Endothelial cell of umbilical vein (primary cell): ENCODE measurements around the gene KIFAP3. TPM values are rescaled to one million over a fixed set of nuclear protein-coding genes. Genes with fewer than 3 reads are reported as not detected.
"Not testable (repeated sequence)": the region's sequence is repeated elsewhere in the genome, so short reads cannot be mapped to it uniquely, and the experiment has no call there.

Experiments
- BruUV-seq: library from RNA; stranded (reverse); fragments of 400-500 nt; replicated peaks from 2 replicates; lab custom pipeline; 2021; lab: Mats Ljungman, UMichigan
- CTCF ChIA-PET: fragments of 300-600, 350-600 bp; sonication (Branson Sonifier 250); formaldehyde crosslinking; loops from one replicate; lab custom pipeline; 2021; ENCODE audit warnings: antibody characterized with exemption, inconsistent platforms; lab: Charles Lee
- POLR2A ChIA-PET: fragments of 300-600, 350-600 bp; sonication (Branson Sonifier 250); formaldehyde crosslinking; loops from one replicate; lab custom pipeline; 2021; ENCODE audit warnings: antibody characterized with exemption, inconsistent platforms; lab: Charles Lee
- DNase-seq: peaks from one replicate; pipeline ENCODE4 v3.0.0-alpha.2; 2011; ENCODE audit warnings: low read depth, low spot score
- FAIRE-seq: peaks from 2 replicates; lab custom pipeline; 2011; peaks lifted over from hg19 to GRCh38; lab: Jason Lieb, UNC
- H2AFZ ChIP-seq: 2 replicates; pipeline ENCODE4 v1.6.0; 2012; ENCODE audit warnings: low read depth, low read length, control low read depth, inconsistent platforms
- H3K27ac ChIP-seq: 2 replicates; pipeline ENCODE4 v1.5.1; 2011; ENCODE audit warnings: low read depth, mild to moderate bottlenecking, control low read depth, low read length, moderate library complexity; ENCODE audit not compliant: insufficient read depth
- H3K27me3 ChIP-seq, 2 experiments: 2 replicates each; pipeline versions ENCODE4 v1.6.0 to v1.6.1; 2011; ENCODE audit warnings: low read length in 2 of 2, mixed read lengths in 1 of 2; ENCODE audit not compliant: control insufficient read depth in 2 of 2, insufficient read depth in 2 of 2
- H3K36me3 ChIP-seq, 2 experiments: 2 replicates in 1 of 2; 3 replicates in 1 of 2; pipeline ENCODE4 v1.5.1; 2011; ENCODE audit warnings: low read length in 2 of 2, mild to moderate bottlenecking in 1 of 2, moderate library complexity in 1 of 2; ENCODE audit not compliant: control insufficient read depth in 2 of 2, insufficient read depth in 2 of 2; ENCODE audit errors: extremely low read depth in 1 of 2
- H3K4me1 ChIP-seq: 3 replicates; pipeline ENCODE4 v1.5.1; 2011; ENCODE audit warnings: mild to moderate bottlenecking, low read length; ENCODE audit not compliant: control insufficient read depth, insufficient read depth; ENCODE audit errors: extremely low read depth
- H3K4me2 ChIP-seq: 2 replicates; pipeline ENCODE4 v1.6.1; 2011; ENCODE audit warnings: low read length, control low read depth, mixed read lengths; ENCODE audit not compliant: insufficient read depth
- H3K4me3 ChIP-seq, 3 experiments: fragments of 200-600 bp in 1 of 3; sonication (generic), shearing (Covaris generic) in 1 of 3; replicated peaks in 1 of 3; 2 replicates each; pipeline ENCODE4 v1.5.1; 2011 to 2016; ENCODE audit warnings: control low read depth in 3 of 3, low read length in 3 of 3, mild to moderate bottlenecking in 2 of 3, inconsistent platforms in 1 of 3, low read depth in 1 of 3, moderate library complexity in 1 of 3; ENCODE audit not compliant: insufficient read depth in 1 of 3
- H3K79me2 ChIP-seq: 2 replicates; pipeline ENCODE4 v1.6.0; 2012; ENCODE audit warnings: low read length, inconsistent platforms; ENCODE audit not compliant: control insufficient read depth, insufficient read depth
- H3K9ac ChIP-seq: replicated peaks from 2 replicates; pipeline ENCODE3; 2011; ENCODE audit warnings: low read length, control low read depth; ENCODE audit not compliant: insufficient read depth; ENCODE audit errors: extremely low read depth
- H3K9me1 ChIP-seq: replicated peaks from 3 replicates; pipeline ENCODE4 v1.6.0; 2011; ENCODE audit warnings: mild to moderate bottlenecking, low read length; ENCODE audit not compliant: control insufficient read depth, insufficient read depth; ENCODE audit errors: extremely low read depth
- H3K9me3 ChIP-seq: replicated peaks from 2 replicates; pipeline ENCODE4 v1.5.1; 2012; ENCODE audit warnings: low read length, inconsistent platforms; ENCODE audit not compliant: control insufficient read depth, insufficient read depth
- H4K20me1 ChIP-seq: replicated peaks from 2 replicates; pipeline ENCODE3; 2011; ENCODE audit warnings: mild to moderate bottlenecking, low read length; ENCODE audit not compliant: control insufficient read depth, insufficient read depth; ENCODE audit errors: extremely low read depth
- EZH2 ChIP-seq: IDR thresholded peaks from 2 replicates; pipeline ENCODE4 v1.6.1; 2012; ENCODE audit warnings: borderline replicate concordance, low read depth, mild to moderate bottlenecking, moderate library complexity, low read length, inconsistent platforms; ENCODE audit not compliant: severe bottlenecking
- FOS ChIP-seq: IDR thresholded peaks from 2 replicates; pipeline ENCODE4 v1.6.1; 2011; ENCODE audit warnings: mild to moderate bottlenecking, low read length, moderate library complexity, borderline replicate concordance; ENCODE audit not compliant: insufficient read depth
- GATA2 ChIP-seq: IDR thresholded peaks from 2 replicates; pipeline ENCODE4 v1.7.0; 2011; ENCODE audit warnings: low read depth, mild to moderate bottlenecking, moderate library complexity, mixed read lengths, low read length; ENCODE audit not compliant: insufficient read length, insufficient read depth
- JUN ChIP-seq: IDR thresholded peaks from 2 replicates; pipeline ENCODE4 v1.6.1; 2011; ENCODE audit warnings: borderline replicate concordance, low read depth; ENCODE audit not compliant: insufficient read length, insufficient read depth
- MYC ChIP-seq: IDR thresholded peaks from one replicate; pipeline ENCODE4 v1.6.1; 2011; ENCODE audit warnings: mild to moderate bottlenecking, low read depth, low read length
- POLR2A ChIP-seq: IDR thresholded peaks from 2 replicates; pipeline ENCODE4 v1.6.1; 2012; ENCODE audit warnings: low read depth, mild to moderate bottlenecking, control low read depth, low read length
- POLR2AphosphoS5 ChIP-seq: IDR thresholded peaks from 2 replicates; pipeline ENCODE4 v1.6.1; 2012; ENCODE audit warnings: low read depth, mild to moderate bottlenecking, control low read depth, low read length, moderate library complexity; ENCODE audit not compliant: insufficient read depth
- dilution Hi-C: fragments of 300-500 bp; cut with MboI; formaldehyde crosslinking; loops from one replicate; pipeline ENCODE4 v1.15.0; 2019; ENCODE audit warnings: low sequenced_read_pairs; ENCODE audit not compliant: extremely low pct_ligation_motif_present
- intact Hi-C: fragments of 100-400 bp; cut with micrococcal nuclease; formaldehyde crosslinking; loops from one replicate; pipeline ENCODE4 v1.10.0; 2022
- polyA plus RNA-seq, 4 experiments: library from polyadenylated mRNA; depleted of rRNA in 3 of 4; stranded (reverse) in 3 of 4; unstranded in 1 of 4; fragments of >200 nt; gene quantifications; 2 replicates each; pipeline versions ENCODE4 v1.2.1 to v1.2.3, GENCODE V29; 2011 to 2012; ENCODE audit warnings: missing spikeins in 1 of 4
- total RNA-seq: library from RNA; stranded (reverse); gene quantifications from 2 replicates; pipeline ENCODE4 v1.2.3, GENCODE V29; 2021
- TF ChIP-seq, protein P1 (sequence below): IDR thresholded peaks from 2 replicates; pipeline ENCODE4 v1.6.1; 2011; ENCODE audit not compliant: insufficient read depth, insufficient read length
- TF ChIP-seq, protein P2 (sequence below), 2 donors: IDR thresholded peaks; 1 replicate in 1 of 2; 2 replicates in 1 of 2; pipeline ENCODE4 v1.5.1; 2011; ENCODE audit warnings: low read length in 2 of 2, mild to moderate bottlenecking in 2 of 2, moderate library complexity in 2 of 2, control low read depth in 1 of 2, inconsistent platforms in 1 of 2, low read depth in 1 of 2; ENCODE audit not compliant: insufficient read depth in 1 of 2; ENCODE audit errors: extremely low read depth in 1 of 2

The KIFAP3 gene
- total and polyA plus RNA-seq, 2 donors (not counting 3 experiments of a cell fraction or from before 2014, with no cell fraction given): 6.4 to 17.5 TPM

DNA sequence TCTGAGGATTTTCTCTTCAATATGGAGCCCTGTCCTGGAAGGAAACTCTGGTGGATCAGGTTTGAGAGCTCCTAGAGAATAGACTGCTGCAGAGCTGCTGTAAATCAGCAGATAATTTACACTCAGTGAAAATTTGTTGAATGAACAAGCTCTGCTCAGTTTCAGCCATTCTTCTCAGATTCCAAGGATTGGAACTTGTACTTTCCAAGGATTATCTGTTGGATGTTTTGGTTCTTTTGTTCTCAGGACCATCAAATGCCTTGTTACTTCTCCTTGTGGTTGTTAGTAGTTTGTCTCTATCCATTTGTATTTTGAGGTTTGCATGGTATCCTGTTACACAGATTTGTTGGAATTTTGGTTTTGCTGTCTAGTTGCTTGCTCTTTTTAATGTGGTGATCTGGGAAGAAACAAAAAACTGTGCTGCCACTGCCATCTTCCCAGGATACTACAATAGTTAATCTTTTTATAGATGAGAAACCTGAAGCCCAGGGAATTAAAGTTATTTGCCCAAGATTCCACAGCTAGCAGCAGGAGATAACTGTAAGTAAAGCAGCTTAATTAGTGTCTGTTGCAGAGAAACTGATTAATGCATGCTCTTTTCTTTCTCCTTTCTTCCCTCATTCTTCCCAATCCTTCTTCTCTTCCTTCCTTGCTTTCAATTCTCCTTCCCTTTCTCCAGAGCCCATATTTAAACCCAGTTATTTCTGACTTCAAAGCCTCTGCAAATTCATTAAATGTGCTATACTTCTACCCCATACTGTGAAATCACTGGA is 21.7 kb upstream of the KIFAP3 start:
- no peak overlapping the region for H2AFZ ChIP-seq
- H3K27ac ChIP-seq: no peak overlapping the region
- H3K9me1 ChIP-seq: no peaks in the 10 kb centered on the region
- no peaks in the 10 kb centered on the region for H3K36me3 ChIP-seq
- no TSS peak for BruUV-seq
- no peak overlapping the region for H3K9ac ChIP-seq
- no peaks in the 10 kb centered on the region for H3K4me1 ChIP-seq
- dilution Hi-C loops: no loop called here
- H3K4me2 ChIP-seq: no peak overlapping the region
- CTCF ChIA-PET: interaction anchor here (0.9 kb wide), 1 partner anchor 10 kb away, joined by 3 read pairs; no protein-coding TSS in a partner anchor
- FAIRE-seq (no peak), DNase-seq (no peak)
- intact Hi-C loops: no loop called here
- TF ChIP-seq GATA2: no peak
- TF ChIP-seq POLR2A: no peak
- no peak for TF ChIP-seq POLR2AphosphoS5
- no peak for TF ChIP-seq MYC
- TF ChIP-seq FOS: no peak
- TF ChIP-seq JUN: no peak
- TF ChIP-seq, protein P1, sequence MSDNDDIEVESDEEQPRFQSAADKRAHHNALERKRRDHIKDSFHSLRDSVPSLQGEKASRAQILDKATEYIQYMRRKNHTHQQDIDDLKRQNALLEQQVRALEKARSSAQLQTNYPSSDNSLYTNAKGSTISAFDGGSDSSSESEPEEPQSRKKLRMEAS: no peak
- no peak for TF ChIP-seq EZH2
- TF ChIP-seq, protein P2, sequence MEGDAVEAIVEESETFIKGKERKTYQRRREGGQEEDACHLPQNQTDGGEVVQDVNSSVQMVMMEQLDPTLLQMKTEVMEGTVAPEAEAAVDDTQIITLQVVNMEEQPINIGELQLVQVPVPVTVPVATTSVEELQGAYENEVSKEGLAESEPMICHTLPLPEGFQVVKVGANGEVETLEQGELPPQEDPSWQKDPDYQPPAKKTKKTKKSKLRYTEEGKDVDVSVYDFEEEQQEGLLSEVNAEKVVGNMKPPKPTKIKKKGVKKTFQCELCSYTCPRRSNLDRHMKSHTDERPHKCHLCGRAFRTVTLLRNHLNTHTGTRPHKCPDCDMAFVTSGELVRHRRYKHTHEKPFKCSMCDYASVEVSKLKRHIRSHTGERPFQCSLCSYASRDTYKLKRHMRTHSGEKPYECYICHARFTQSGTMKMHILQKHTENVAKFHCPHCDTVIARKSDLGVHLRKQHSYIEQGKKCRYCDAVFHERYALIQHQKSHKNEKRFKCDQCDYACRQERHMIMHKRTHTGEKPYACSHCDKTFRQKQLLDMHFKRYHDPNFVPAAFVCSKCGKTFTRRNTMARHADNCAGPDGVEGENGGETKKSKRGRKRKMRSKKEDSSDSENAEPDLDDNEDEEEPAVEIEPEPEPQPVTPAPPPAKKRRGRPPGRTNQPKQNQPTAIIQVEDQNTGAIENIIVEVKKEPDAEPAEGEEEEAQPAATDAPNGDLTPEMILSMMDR (IDR thresholded peaks at IDR 0.05; ENCODE audit: extremely low read depth in 1 of 2, insufficient read depth in 1 of 2, low read depth in 1 of 2, low read length in 2 of 2): no peak
- peaks cover 3 to 4% of the 10 kb centered on the region in 2 experiments for H3K27me3 ChIP-seq
- POLR2A ChIA-PET: no interaction called here
- H3K9me3 ChIP-seq: no peaks in the 10 kb centered on the region
- no peaks in the 10 kb centered on the region for H3K79me2 ChIP-seq
- no peaks in the 10 kb centered on the region for H4K20me1 ChIP-seq
- no peak overlapping the region for H3K4me3 ChIP-seq

DNA sequence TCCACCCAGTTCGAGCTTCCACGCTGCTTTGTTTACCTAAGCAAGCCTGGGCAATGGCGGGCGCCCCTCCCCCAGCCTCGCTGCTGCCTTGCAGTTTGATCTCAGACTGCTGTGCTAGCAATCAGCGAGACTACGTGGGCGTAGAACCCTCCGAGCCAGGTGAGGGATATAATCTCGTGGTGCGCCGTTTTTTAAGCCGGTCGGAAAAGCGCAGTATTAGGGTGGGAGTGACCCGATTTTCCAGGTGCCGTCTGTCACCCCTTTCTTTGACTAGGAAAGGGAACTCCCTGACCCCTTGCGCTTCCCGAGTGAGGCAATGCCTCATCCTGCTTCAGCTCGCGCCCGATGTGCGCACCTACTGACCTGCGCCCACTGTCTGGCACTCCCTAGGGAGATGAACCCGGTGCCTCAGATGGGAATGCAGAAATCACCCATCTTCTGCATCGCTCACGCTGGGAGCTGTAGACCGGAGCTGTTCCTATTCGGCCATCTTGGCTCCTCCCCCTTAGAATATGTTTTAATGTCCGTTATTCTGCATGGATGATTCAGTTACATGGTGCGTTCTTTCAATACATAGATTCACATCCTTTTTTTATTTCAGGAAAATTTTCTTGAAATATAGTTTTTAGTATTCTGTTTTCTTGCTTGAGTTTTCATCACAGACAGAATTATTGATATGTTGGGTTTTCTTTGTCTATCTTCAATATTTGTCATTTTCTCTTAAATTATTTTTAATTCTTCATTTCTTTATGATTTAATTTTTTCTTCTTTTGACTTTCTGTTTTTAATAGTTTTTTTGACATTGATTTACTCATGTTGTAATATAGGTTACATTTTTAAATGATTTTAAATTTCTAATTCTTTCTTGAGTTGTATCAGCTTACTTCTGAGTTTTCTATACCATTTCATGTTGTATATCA is 20.5 kb upstream of the KIFAP3 start:
- dilution Hi-C loops, H3K9ac ChIP-seq, BruUV-seq, CTCF ChIA-PET, H2AFZ ChIP-seq, intact Hi-C loops, H3K9me3 ChIP-seq, H3K4me3 ChIP-seq, POLR2A ChIA-PET, H4K20me1 ChIP-seq, H3K9me1 ChIP-seq, H3K4me2 ChIP-seq, DNase-seq, H3K4me1 ChIP-seq, FAIRE-seq, H3K27ac ChIP-seq, H3K36me3 ChIP-seq, H3K27me3 ChIP-seq, H3K79me2 ChIP-seq: not testable (repeated sequence)
